Kidney (tissue), 14 donors: ENCODE results near the gene NOX5. TPM values are rescaled to one million over a fixed set of nuclear protein-coding genes. Genes with fewer than 3 reads are reported as not detected.

ENCODE experiments used
- DNase-seq, 5 donors: peaks; one replicate each; pipeline ENCODE4 v3.0.0-alpha.2; 2013 to 2020
- FAIRE-seq: peaks from 2 replicates; lab custom pipeline; 2012; peaks lifted over from hg19 to GRCh38; lab: Jason Lieb, UNC
- H3K27ac ChIP-seq, 2 donors: one replicate each; pipeline ENCODE4 v1.7.0; 2013; ENCODE audit warnings: low read depth in 2 of 2, low read length in 2 of 2, inconsistent platforms in 1 of 2
- H3K27me3 ChIP-seq: one replicate; pipeline ENCODE4 v1.7.1; 2013; ENCODE audit warnings: low read length, inconsistent platforms; ENCODE audit not compliant: control insufficient read depth, insufficient read depth
- H3K36me3 ChIP-seq, 3 donors: one replicate each; pipeline versions ENCODE4 v1.7.0 to v1.7.1; 2013; ENCODE audit warnings: low read length in 3 of 3, control low read depth in 1 of 3, inconsistent platforms in 1 of 3; ENCODE audit not compliant: insufficient read depth in 3 of 3, control insufficient read depth in 2 of 3
- H3K4me1 ChIP-seq, 3 donors: one replicate each; pipeline versions ENCODE4 v1.7.0 to v1.7.1; 2013; ENCODE audit warnings: low read length in 3 of 3, inconsistent platforms in 1 of 3, low read depth in 1 of 3; ENCODE audit not compliant: control insufficient read depth in 2 of 3, insufficient read depth in 2 of 3
- H3K4me3 ChIP-seq, 3 donors: one replicate each; pipeline versions ENCODE4 v1.7.0 to v1.8.1; 2013; ENCODE audit warnings: low read length in 3 of 3, control low read depth in 1 of 3, inconsistent platforms in 1 of 3
- H3K9ac ChIP-seq, 3 donors: one replicate each; pipeline versions ENCODE4 v1.7.0 to v1.7.1; 2013; ENCODE audit warnings: low read length in 3 of 3, control low read depth in 1 of 3, inconsistent platforms in 1 of 3
- H3K9me3 ChIP-seq, 3 donors: one replicate each; pipeline versions ENCODE4 v1.7.0 to v1.7.1; 2013; ENCODE audit warnings: low read length in 3 of 3, control low read depth in 1 of 3, inconsistent platforms in 1 of 3; ENCODE audit not compliant: control insufficient read depth in 2 of 3, insufficient read depth in 1 of 3
- CTCF ChIP-seq: IDR thresholded peaks from 3 replicates; pipeline ENCODE4 v1.5.1; 2012; ENCODE audit warnings: mild to moderate bottlenecking, moderate library complexity, borderline replicate concordance; ENCODE audit not compliant: insufficient read depth; ENCODE audit errors: extremely low read depth
- intact Hi-C: fragments of 100-400 bp; cut with DNase I; formaldehyde crosslinking; loops from one replicate; pipeline ENCODE4 v1.11.1; 2022
- polyA plus RNA-seq: library from polyadenylated mRNA; stranded (reverse); fragments of 350-450 nt; fragmentation: Illumina TruSeq; extraction: RNeasy Lipid Tissue Mini Kit (QIAGEN cat#74804); gene quantifications from one replicate; pipeline ENCODE4 v1.2.3, GENCODE V29; 2014; ENCODE audit warnings: low read depth, low replicate concordance; ENCODE audit not compliant: insufficient read depth
- total RNA-seq: library from RNA; stranded (reverse); fragmentation: NEBNext Ultra II Directional; extraction: Animal tissue kit (Norgen Biotek cat#: 25700); gene quantifications from one replicate; pipeline ENCODE4 v1.2.1, GENCODE V29; 2021
- donor health status: control.
- donor health status: control.
- donor health status: control.
- donor health status: control.
- donor health status: control.
- donor health status: DM: yes; HTN: yes; CAD: no.
- donor health status: Normal renal cell carcinoma (clear cell type).

Gene NOX5
- total and polyA plus RNA-seq, 2 donors from 2014 or later, result 0.19 to 0.60 TPM

- no peaks in the 10 kb centered on the region for H3K27me3 ChIP-seq
- H3K4me1 ChIP-seq, result peaks cover 0 to 5% (median 3%) of the 10 kb centered on the region in 3 donors
- intact Hi-C loops, result no loop called here
- H3K9ac ChIP-seq, result no peak overlapping the region
- no peaks in the 10 kb centered on the region for H3K36me3 ChIP-seq
- H3K4me3 ChIP-seq, result no peak overlapping the region
- FAIRE-seq (no peak), DNase-seq (no peak)
- no peaks in the 10 kb centered on the region for H3K9me3 ChIP-seq
- H3K27ac ChIP-seq, result no peak overlapping the region
- TF ChIP-seq CTCF, result no peak
These were observed 74.8 kb downstream of the NOX5 start for GRCh38 chr15:69089258-69089657.

- Histone ChIP-seq H3K36me3 (no peaks in the 10 kb centered on the region), H3K27ac (no peak overlapping the region), H3K27me3 (no peaks in the 10 kb centered on the region), H3K4me3 (no peak overlapping the region), H3K4me1 (peaks cover 0 to 3% (median 3%) of the 10 kb centered on the region in 3 donors), H3K9me3 (no peaks in the 10 kb centered on the region), H3K9ac (no peak overlapping the region)
- TF ChIP-seq CTCF, result no peak
- intact Hi-C loops, result no loop called here
- peak in 3 of 5 donors; percentile 48 to 50 (median 49) for DNase-seq
- FAIRE-seq, result no peak
These were observed 75.9 kb downstream of the NOX5 start for GRCh38 chr15:69090197-69090948.

- intact Hi-C loops, result no loop called here
- FAIRE-seq (no peak), DNase-seq (no peak)
- Histone ChIP-seq H3K27ac (no peak overlapping the region), H3K4me1 (peaks cover 0 to 3% (median under 1%) of the 10 kb centered on the region in 3 donors), H3K4me3 (no peak overlapping the region), H3K9me3 (no peaks in the 10 kb centered on the region), H3K9ac (no peak overlapping the region), H3K36me3 (no peaks in the 10 kb centered on the region), H3K27me3 (no peaks in the 10 kb centered on the region)
- TF ChIP-seq CTCF, result no peak
These were observed 77.2 kb downstream of the NOX5 start for GRCh38 chr15:69091654-69092053.
